ENCODE measurements around the gene ATAD3B. TPM values are rescaled to one million over a fixed set of nuclear protein-coding genes. Genes with fewer than 3 reads are reported as not detected.
"Not testable (repeated sequence)": the region's sequence is repeated elsewhere in the genome, so short reads cannot be mapped to it uniquely, and the experiment has no call there.

The ATAD3B gene
- total RNA-seq, 4 donors from 2014 or later: 11.0 to 91.6 (median 16.5) TPM

GRCh38 chr1:1455366-1455884 is 16.1 kb upstream of the ATAD3B start:
- DNase-seq (ENCODE audit: low spot score) (no peak), ATAC-seq (ENCODE audit: low FRiP score) (no peak)
- TF ChIP-seq CTCF (IDR thresholded peaks at IDR 0.05): no peak

GRCh38 chr1:1455934-1456333 is 15.6 kb upstream of the ATAD3B start:
- not testable (repeated sequence) for DNase-seq (ENCODE audit: low spot score); ATAC-seq (ENCODE audit: low FRiP score)

GRCh38 chr1:1456683-1457255 is 14.8 kb upstream of the ATAD3B start:
- not testable (repeated sequence) for DNase-seq (ENCODE audit: low spot score); ATAC-seq (ENCODE audit: low FRiP score)

GRCh38 chr1:1459156-1459555 is 12.4 kb upstream of the ATAD3B start:
- DNase-seq (ENCODE audit: low spot score); ATAC-seq (ENCODE audit: low FRiP score): not testable (repeated sequence)

- ATAC-seq (ENCODE audit: low FRiP score); DNase-seq (ENCODE audit: low spot score): not testable (repeated sequence)
These were observed 11.9 kb upstream of the ATAD3B start for GRCh38 chr1:1459711-1460110.

GRCh38 chr1:1460540-1461130 is 10.9 kb upstream of the ATAD3B start:
- DNase-seq (ENCODE audit: low spot score) (no peak), ATAC-seq (ENCODE audit: low FRiP score) (no peak)
- TF ChIP-seq CTCF (IDR thresholded peaks at IDR 0.05): no peak

- DNase-seq (ENCODE audit: low spot score): no peak
- TF ChIP-seq CTCF (IDR thresholded peaks at IDR 0.05): no peak
- ATAC-seq (ENCODE audit: low FRiP score): peak; percentile 21
These were observed 9.7 kb upstream of the ATAD3B start for GRCh38 chr1:1461721-1462317.

- ATAC-seq (ENCODE audit: low FRiP score) (peak; percentile 93), DNase-seq (ENCODE audit: low spot score) (peak; percentile 27)
- TF ChIP-seq CTCF (IDR thresholded peaks at IDR 0.05): no peak
These were observed 9.1 kb upstream of the ATAD3B start for GRCh38 chr1:1462318-1462966.

GRCh38 chr1:1463312-1463711 is 8.3 kb upstream of the ATAD3B start:
- no peak for TF ChIP-seq CTCF (IDR thresholded peaks at IDR 0.05)
- ATAC-seq (ENCODE audit: low FRiP score) (no peak), DNase-seq (ENCODE audit: low spot score) (no peak)

GRCh38 chr1:1468196-1468985 is 3.2 kb upstream of the ATAD3B start:
- not testable (repeated sequence) for DNase-seq (ENCODE audit: low spot score); ATAC-seq (ENCODE audit: low FRiP score)
